GM23338 (cell line): ENCODE measurements around the gene RUNX1. TPM values are rescaled to one million over a fixed set of nuclear protein-coding genes. Genes with fewer than 3 reads are reported as not detected.

Experiments used
- ATAC-seq: fragments of 200-7000 bp; cut with Tn5 transposase; 3 replicates; pipeline ENCODE4 v1.9.1; 2020
- DNase-seq: peaks from one replicate; pipeline ENCODE4 v3.0.0-alpha.2; 2015; ENCODE audit warnings: low spot score
- H2AFZ ChIP-seq: fragments of 200-600 bp; sonication (generic); 2 replicates; pipeline ENCODE4 v1.8.0; 2016; ENCODE audit warnings: antibody characterized with exemption, mild to moderate bottlenecking, moderate library complexity
- H3F3A ChIP-seq: fragments of 200-600 bp; sonication (generic); replicated peaks from 2 replicates; pipeline ENCODE4 v1.8.0; 2017; ENCODE audit warnings: antibody characterized with exemption, mixed run types, low read depth
- H3K27ac ChIP-seq: fragments of 200-600 bp; sonication (generic); 2 replicates; pipeline ENCODE4 v1.6.1; 2016; ENCODE audit warnings: low read depth
- H3K27me3 ChIP-seq: fragments of 200-600 bp; sonication (generic); 2 replicates; pipeline ENCODE4 v1.8.0; 2016; ENCODE audit warnings: mild to moderate bottlenecking, mixed run types, moderate library complexity; ENCODE audit not compliant: insufficient read depth
- H3K36me3 ChIP-seq: fragments of 200-600 bp; sonication (generic); 2 replicates; pipeline ENCODE4 v1.8.0; 2016; ENCODE audit warnings: mild to moderate bottlenecking; ENCODE audit not compliant: insufficient read depth
- H3K4me1 ChIP-seq: fragments of 200-600 bp; sonication (generic); 2 replicates; pipeline ENCODE4 v1.8.0; 2016; ENCODE audit warnings: mild to moderate bottlenecking, moderate library complexity; ENCODE audit not compliant: insufficient read depth
- H3K4me2 ChIP-seq: fragments of 200-600 bp; sonication (generic); 2 replicates; pipeline ENCODE4 v1.7.1; 2017; ENCODE audit warnings: mixed run types
- H3K4me3 ChIP-seq: fragments of 200-600 bp; sonication (generic); 2 replicates; pipeline ENCODE4 v1.6.1; 2016; ENCODE audit warnings: mixed run types
- H3K79me2 ChIP-seq: fragments of 200-600 bp; sonication (generic); replicated peaks from 2 replicates; pipeline ENCODE4 v1.8.0; 2017; ENCODE audit warnings: mild to moderate bottlenecking; ENCODE audit not compliant: insufficient read depth
- H3K9me2 ChIP-seq: fragments of 200-600 bp; sonication (generic); 2 replicates; pipeline ENCODE4 v1.8.0; 2017; ENCODE audit not compliant: insufficient read depth
- H4K20me1 ChIP-seq: fragments of 200-600 bp; sonication (generic); replicated peaks from 2 replicates; pipeline ENCODE4 v1.8.0; 2017; ENCODE audit warnings: mild to moderate bottlenecking; ENCODE audit not compliant: insufficient read depth
- H3K27ac Mint-ChIP-seq: 2 replicates; pipeline ENCODE4 v1.8.0; 2020; ENCODE audit warnings: inconsistent platforms, mild to moderate bottlenecking, moderate library complexity, mixed read lengths
- H3K27me3 Mint-ChIP-seq: 3 replicates; pipeline ENCODE4 v1.8.0; 2022; ENCODE audit warnings: low read depth, mild to moderate bottlenecking, moderate library complexity, mixed read lengths, inconsistent platforms; ENCODE audit not compliant: insufficient read depth, poor library complexity
- H3K36me3 Mint-ChIP-seq: 3 replicates; pipeline ENCODE4 v1.8.0; 2021; ENCODE audit warnings: low read depth, mild to moderate bottlenecking, inconsistent platforms, moderate library complexity, mixed read lengths
- H3K4me1 Mint-ChIP-seq: 3 replicates; pipeline ENCODE4 v1.8.0; 2020; ENCODE audit warnings: mild to moderate bottlenecking, inconsistent platforms, mixed read lengths
- H3K4me3 Mint-ChIP-seq: 3 replicates; pipeline ENCODE4 v1.8.0; 2021; ENCODE audit warnings: moderate library complexity, mild to moderate bottlenecking, inconsistent platforms, mixed read lengths
- H3K9me3 Mint-ChIP-seq: 3 replicates; pipeline ENCODE4 v1.8.0; 2020; ENCODE audit warnings: moderate library complexity, mild to moderate bottlenecking, inconsistent platforms, mixed read lengths
- CREB1 ChIP-seq: fragments of 250-450 bp; sonication (Bioruptor Pico); IDR thresholded peaks from 2 replicates; pipeline ENCODE4 v1.5.0; 2020; ENCODE audit warnings: low read depth, mild to moderate bottlenecking, moderate library complexity
- CTCF ChIP-seq, 2 experiments: fragments of 200-600 bp in 1 of 2; sonication (generic) in 1 of 2; conservative IDR thresholded peaks; 2 replicates each; pipeline versions ENCODE4 v1.5.1 to v1.6.1; 2016 to 2017; ENCODE audit warnings: antibody characterized with exemption in 2 of 2, low read depth in 2 of 2, mild to moderate bottlenecking in 2 of 2, moderate library complexity in 1 of 2
- ETS1 ChIP-seq: IDR thresholded peaks from 2 replicates; pipeline ENCODE4 v1.6.1; 2016; ENCODE audit warnings: antibody characterized with exemption
- EZH2 ChIP-seq: fragments of 200-600 bp; sonication (generic); IDR thresholded peaks from one replicate; pipeline ENCODE4 v1.8.0; 2017; ENCODE audit warnings: antibody characterized with exemption, mild to moderate bottlenecking, low read depth; ENCODE audit not compliant: unreplicated experiment
- EZH2phosphoT487 ChIP-seq: fragments of 200-600 bp; sonication (generic); IDR thresholded peaks from one replicate; pipeline ENCODE4 v1.8.1; 2018; ENCODE audit warnings: antibody characterized with exemption; ENCODE audit not compliant: unreplicated experiment
- JUNB ChIP-seq: IDR thresholded peaks from one replicate; pipeline ENCODE4 v1.6.1; 2016; ENCODE audit warnings: antibody characterized with exemption; ENCODE audit not compliant: unreplicated experiment
- NANOG ChIP-seq: IDR thresholded peaks from 2 replicates; pipeline ENCODE4 v1.6.1; 2016; ENCODE audit warnings: antibody characterized with exemption, borderline replicate concordance
- POLR2AphosphoS5 ChIP-seq: IDR thresholded peaks from 2 replicates; pipeline ENCODE4 v1.6.1; 2016; ENCODE audit warnings: antibody characterized with exemption, low read depth
- STAT1 ChIP-seq: IDR thresholded peaks from one replicate; pipeline ENCODE4 v1.6.1; 2016; ENCODE audit warnings: antibody characterized with exemption; ENCODE audit not compliant: unreplicated experiment
- ZNF114 ChIP-seq: fragments of 250-450 bp; sonication (Bioruptor Pico); IDR thresholded peaks from 2 replicates; pipeline ENCODE4 v1.5.0; 2020; ENCODE audit warnings: mild to moderate bottlenecking, moderate library complexity
- ZNF331 ChIP-seq: fragments of 250-450 bp; sonication (Bioruptor Pico); IDR thresholded peaks from 2 replicates; pipeline ENCODE4 v1.5.0; 2020; ENCODE audit warnings: low read depth, mild to moderate bottlenecking, moderate library complexity
- ZNF462 ChIP-seq: fragments of 250-450 bp; sonication (Bioruptor Pico); IDR thresholded peaks from 2 replicates; pipeline ENCODE4 v1.5.0; 2020; ENCODE audit warnings: mild to moderate bottlenecking, moderate library complexity
- polyA plus RNA-seq: library from polyadenylated mRNA; unstranded; fragments of >200 nt; fragmentation: Nextera tagmentation; extraction: Ambion mirVana; gene quantifications from 2 replicates; pipeline ENCODE4 v1.2.1, GENCODE V29; 2016
- total RNA-seq: library from RNA; depleted of rRNA; stranded (reverse); fragments of >200 nt; shearing (Covaris generic); gene quantifications from 2 replicates; pipeline ENCODE4 v1.2.3, GENCODE V29; 2014

Gene RUNX1
- total and polyA plus RNA-seq, 2 experiments from 2014 or later: 0.29 to 1.1 TPM

- H3K27me3 ChIP-seq: no peaks in the 10 kb centered on the region
- no peaks in the 10 kb centered on the region for H3K79me2 ChIP-seq
- no peak overlapping the region for H3K4me3 ChIP-seq
- H2AFZ ChIP-seq: 0 out of 2 replicates have a peak overlapping the region, but pooled peaks have one; percentile 20
- Mint-ChIP-seq H3K36me3 (no peaks in the 10 kb centered on the region), H3K9me3 (no peaks in the 10 kb centered on the region), H3K27me3 (no peaks in the 10 kb centered on the region), H3K4me3 (no peak overlapping the region), H3K27ac (no peak overlapping the region), H3K4me1 (peaks cover 4% of the 10 kb centered on the region; the same call in 1 of the 3 replicates)
- H3F3A ChIP-seq: no peaks in the 10 kb centered on the region
- DNase-seq: no peak
- H3K4me2 ChIP-seq: no peak overlapping the region
- no peaks in the 10 kb centered on the region for H3K4me1 ChIP-seq
- no peaks in the 10 kb centered on the region for H3K36me3 ChIP-seq
- ATAC-seq: no peak
- H3K27ac ChIP-seq: no peak overlapping the region
- H4K20me1 ChIP-seq: no peaks in the 10 kb centered on the region
- no peak for TF ChIP-seq EZH2
- TF ChIP-seq ZNF462 (CRISPR knock-in tag): no peak
- no peak for TF ChIP-seq ZNF331 (CRISPR knock-in tag)
- TF ChIP-seq ETS1: no peak
- no peak for TF ChIP-seq NANOG
- TF ChIP-seq EZH2phosphoT487: no peak
- TF ChIP-seq POLR2AphosphoS5: no peak
- no peak for TF ChIP-seq CREB1 (CRISPR knock-in tag)
- TF ChIP-seq STAT1: no peak
- TF ChIP-seq CTCF (conservative IDR thresholded peaks at IDR 0.05; ENCODE audit: low read depth in 2 of 2): no peak
- no peak for TF ChIP-seq ZNF114 (CRISPR knock-in tag)
- no peak for TF ChIP-seq JUNB
- H3K9me2 ChIP-seq: no peaks in the 10 kb centered on the region
These were observed 71.8 kb downstream of the RUNX1 start for GRCh38 chr21:34977333-34977732.
